C4-2B (cell line): ENCODE data around the gene FGF19.

Experiments used
- H3K27ac ChIP-seq: fragments of 450-650 bp; 2 replicates; pipeline ENCODE4 v1.5.1; 2017
- CTCF ChIP-seq: fragments of 450-650 bp; conservative IDR thresholded peaks from 2 replicates; pipeline ENCODE4 v1.5.1; 2017; ENCODE audit warnings: mild to moderate bottlenecking
- ZFX ChIP-seq: fragments of 450-650 bp; IDR thresholded peaks from 2 replicates; pipeline ENCODE4 v1.6.1; 2017

The FGF19 gene

DNA sequence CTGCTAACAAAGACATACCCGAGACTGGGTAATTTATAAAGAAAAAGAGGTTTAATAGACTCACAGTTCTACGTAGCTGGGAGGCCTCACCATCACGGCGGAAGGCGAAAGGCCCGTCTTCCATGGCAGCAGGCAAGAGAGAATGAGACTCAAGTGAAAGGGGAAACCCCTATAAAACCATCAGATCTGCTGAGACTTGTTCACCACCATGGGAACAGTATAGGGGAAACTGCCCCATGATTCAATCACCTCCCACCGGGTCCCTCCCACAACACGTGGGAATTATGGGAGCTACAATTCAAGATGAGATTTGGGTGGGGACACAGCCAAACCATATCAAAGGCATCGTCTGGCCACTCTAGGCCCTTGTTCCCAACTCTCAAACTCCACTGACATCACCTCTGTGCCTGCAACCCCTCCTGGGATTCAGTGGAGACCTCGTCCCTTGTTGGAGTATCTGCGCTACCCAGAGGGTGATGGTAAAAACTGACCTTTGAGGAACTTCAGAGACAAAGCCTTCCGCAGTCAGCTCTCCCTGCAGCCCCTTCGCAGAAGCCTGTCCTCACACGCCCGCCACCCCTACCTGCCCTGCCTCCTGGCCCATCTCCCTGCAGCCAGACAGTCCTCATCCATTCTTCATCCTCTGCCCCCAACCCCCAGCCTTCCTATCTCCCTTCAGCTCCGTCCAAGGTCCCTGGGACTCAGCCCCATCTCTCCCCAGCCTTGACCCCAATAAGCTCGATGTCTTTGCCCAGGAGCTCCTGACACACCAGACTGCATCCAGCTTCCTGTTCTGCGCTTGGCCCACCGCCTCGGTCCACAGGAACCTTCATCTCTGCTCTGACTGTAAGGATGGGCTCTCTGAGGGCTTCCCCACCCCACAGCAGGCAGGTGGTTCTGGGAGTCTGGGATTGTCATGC, 47.0 kb downstream of the FGF19 start:
- peak overlapping the region; percentile 83 for H3K27ac ChIP-seq
- TF ChIP-seq ZFX = no peak
- TF ChIP-seq CTCF = no peak

DNA sequence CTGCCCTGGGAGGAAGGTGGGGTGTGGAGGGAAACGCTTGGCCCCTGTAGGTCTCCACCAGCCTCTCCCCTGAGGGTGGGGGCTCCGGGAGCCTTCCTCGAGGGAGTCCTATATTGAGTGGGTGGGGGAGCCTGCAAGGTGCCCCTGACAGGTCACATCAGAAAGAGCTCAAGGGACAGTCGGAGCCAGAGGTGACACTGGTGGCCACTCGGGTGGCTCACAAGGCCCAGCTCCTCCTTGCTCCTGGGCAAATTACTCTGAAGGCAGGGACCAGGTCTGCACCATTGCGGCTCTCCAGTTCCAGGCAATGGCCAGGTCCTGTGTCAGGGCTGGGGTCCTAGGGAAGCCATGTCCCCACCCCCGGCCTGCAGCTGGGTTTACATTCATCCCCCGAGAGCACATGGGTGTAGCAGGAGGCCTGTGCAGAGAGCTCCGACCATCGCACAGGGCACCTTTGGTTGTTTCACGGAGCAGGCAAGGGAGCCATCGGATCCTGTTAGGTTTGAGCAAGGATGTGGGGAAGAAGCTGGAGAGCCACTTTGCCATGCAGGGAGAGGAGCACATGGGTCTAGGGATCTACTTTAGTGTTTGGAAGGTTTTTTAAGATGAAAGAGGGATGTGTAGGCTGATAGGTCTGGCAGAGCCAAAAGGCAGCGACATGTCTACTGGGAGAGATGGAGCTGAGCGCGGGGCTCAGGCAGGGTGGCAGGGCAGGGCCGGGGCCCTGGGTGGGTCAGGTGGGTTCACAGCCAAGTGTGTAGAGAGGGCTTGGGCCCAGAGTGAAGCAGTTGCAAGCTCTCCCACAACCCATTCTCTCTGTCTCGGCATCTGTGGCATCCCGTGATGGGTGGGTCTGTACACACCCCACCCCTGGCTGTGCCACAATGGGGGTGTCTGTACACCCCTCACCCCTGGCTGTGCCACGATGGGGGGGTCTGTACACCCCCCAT, 48.1 kb downstream of the FGF19 start:
- peak overlapping the region; percentile 83 for H3K27ac ChIP-seq
- no peak for TF ChIP-seq ZFX
- no peak for TF ChIP-seq CTCF

GRCh38 chr11:69654660-69655478, 49.0 kb downstream of the FGF19 start:
- H3K27ac ChIP-seq = peak overlapping the region; percentile 83
- no peak for TF ChIP-seq CTCF
- no peak for TF ChIP-seq ZFX

GRCh38 chr11:69654001-69654659, 49.7 kb downstream of the FGF19 start:
- TF ChIP-seq CTCF = no peak
- no peak for TF ChIP-seq ZFX
- H3K27ac ChIP-seq = peak overlapping the region; percentile 83

DNA sequence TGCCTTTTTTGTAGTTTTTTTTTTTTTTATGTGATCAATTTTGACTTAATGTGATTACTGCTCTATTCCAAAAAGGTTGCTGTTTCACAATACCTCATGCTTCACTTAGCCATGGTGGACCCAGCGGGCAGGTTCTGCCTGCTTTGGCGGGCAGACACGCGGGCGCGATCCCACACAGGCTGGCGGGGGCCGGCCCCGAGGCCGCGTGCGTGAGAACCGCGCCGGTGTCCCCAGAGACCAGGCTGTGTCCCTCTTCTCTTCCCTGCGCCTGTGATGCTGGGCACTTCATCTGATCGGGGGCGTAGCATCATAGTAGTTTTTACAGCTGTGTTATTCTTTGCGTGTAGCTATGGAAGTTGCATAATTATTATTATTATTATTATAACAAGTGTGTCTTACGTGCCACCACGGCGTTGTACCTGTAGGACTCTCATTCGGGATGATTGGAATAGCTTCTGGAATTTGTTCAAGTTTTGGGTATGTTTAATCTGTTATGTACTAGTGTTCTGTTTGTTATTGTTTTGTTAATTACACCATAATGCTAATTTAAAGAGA, 50.3 kb downstream of the FGF19 start:
- TF ChIP-seq ZFX = no peak
- TF ChIP-seq CTCF = no peak
- peak overlapping the region; percentile 83 for H3K27ac ChIP-seq

DNA sequence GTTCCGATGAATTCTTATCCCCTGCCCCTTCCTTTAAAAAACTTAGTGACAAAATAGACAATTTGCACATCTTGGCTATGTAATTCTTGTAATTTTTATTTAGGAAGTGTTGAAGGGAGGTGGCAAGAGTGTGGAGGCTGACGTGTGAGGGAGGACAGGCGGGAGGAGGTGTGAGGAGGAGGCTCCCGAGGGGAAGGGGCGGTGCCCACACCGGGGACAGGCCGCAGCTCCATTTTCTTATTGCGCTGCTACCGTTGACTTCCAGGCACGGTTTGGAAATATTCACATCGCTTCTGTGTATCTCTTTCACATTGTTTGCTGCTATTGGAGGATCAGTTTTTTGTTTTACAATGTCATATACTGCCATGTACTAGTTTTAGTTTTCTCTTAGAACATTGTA, 50.8 kb downstream of the FGF19 start:
- no peak for TF ChIP-seq ZFX
- no peak for TF ChIP-seq CTCF
- peak overlapping the region; percentile 83 for H3K27ac ChIP-seq
